Fibroblast of skin of scalp (primary cell): Measurements from ENCODE around the gene GNB2.

ENCODE experiments used
- DNase-seq: peaks from one replicate; pipeline ENCODE4 v3.0.0-alpha.2; 2013

GNB2 gene

DNA sequence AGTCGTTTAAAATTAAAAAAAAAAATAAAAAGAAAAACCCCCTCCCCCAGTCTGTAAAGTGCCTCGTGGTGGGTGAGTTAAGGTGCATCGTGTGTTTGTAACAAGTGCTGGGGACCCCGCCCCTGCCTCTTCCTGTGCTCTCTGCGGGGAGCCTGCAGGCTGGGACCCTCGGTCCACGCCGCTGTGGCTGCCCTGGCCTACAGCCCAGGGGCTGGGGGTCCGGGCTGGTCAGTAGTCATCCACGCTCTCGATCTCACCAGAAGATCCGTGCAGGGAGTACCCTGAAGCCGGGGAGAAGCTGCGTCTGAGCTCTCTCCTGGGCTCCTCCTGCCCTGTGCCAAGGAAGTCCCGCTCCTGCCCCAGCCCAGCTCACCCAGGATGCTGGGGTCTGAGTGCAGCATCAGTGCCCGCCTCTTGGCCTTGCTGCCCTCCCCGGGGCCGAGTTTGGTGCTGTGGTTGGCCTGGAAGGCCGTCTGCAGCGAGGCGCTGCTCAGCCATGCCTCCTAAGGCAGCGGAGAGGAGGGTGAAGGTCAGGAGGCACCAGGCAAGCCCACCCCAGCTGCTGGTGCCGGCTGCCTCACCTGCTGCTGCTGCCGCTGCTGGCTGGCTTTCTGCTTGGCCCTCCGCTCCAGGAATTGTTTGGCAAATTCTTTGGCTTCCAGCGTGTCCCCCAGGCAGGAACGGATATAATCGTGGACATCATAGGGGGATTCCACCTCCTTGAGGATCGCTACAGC, 8.1 kb downstream of the GNB2 start:
- no peak for DNase-seq

DNA sequence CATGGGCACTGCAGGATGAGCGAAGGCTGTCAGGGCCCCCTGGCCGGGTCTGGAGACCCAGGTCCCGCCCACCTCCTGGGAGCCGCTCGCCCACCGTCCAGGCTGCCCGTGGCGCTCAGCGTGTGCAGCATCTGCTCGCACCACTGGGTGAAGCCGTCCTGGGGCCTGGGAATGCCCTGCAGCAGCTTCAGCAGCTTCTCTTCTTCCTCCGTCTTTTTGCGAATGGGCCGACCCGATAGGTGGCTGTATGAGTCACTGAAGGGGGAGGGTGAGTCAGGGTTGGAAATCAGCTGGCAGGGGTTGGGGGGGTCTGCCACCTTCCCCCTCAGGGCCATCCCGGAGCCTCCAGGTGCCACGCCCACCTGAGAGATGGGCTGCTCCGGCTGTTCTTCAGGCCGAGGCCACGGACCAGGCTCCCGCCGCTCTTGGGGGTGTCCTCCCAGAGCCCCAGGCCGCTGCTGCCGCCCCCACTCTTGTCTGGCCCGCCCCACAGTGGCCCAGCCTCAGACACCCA, 8.7 kb downstream of the GNB2 start:
- peak; percentile 25 for DNase-seq

DNA sequence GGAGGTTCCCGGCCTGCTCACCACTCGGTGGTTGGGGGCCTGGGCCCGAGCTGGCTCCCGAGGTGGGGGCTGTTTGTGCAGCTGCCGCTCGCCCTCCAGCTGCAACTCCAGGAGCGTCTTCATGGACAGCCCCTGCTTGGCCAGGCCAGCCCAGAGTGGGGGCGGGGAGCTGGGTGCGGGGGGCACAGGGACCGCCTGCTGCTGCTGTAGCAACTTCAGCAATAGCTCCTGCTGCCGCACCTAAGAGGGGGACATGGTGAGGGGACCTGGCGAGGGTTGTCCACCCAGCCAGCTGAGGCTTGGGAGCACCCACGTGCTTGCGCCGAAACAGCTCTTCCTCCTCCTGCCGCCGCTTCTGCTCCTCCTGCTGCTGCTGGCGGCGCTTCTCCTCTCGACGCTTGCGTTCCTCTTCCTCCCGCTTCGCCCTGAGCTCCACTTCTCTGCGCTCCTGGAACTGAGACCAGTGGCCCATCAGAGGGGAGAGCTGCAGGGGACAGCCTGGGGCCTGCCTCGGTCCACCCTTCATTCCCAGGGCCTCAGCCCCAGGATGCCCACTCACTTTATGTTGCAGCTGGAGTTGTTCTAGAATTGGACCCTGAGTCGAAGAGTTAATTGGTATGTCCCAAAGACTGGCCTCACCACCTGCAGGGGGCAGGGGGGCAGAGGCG, 9.6 kb downstream of the GNB2 start:
- no peak for DNase-seq

DNA sequence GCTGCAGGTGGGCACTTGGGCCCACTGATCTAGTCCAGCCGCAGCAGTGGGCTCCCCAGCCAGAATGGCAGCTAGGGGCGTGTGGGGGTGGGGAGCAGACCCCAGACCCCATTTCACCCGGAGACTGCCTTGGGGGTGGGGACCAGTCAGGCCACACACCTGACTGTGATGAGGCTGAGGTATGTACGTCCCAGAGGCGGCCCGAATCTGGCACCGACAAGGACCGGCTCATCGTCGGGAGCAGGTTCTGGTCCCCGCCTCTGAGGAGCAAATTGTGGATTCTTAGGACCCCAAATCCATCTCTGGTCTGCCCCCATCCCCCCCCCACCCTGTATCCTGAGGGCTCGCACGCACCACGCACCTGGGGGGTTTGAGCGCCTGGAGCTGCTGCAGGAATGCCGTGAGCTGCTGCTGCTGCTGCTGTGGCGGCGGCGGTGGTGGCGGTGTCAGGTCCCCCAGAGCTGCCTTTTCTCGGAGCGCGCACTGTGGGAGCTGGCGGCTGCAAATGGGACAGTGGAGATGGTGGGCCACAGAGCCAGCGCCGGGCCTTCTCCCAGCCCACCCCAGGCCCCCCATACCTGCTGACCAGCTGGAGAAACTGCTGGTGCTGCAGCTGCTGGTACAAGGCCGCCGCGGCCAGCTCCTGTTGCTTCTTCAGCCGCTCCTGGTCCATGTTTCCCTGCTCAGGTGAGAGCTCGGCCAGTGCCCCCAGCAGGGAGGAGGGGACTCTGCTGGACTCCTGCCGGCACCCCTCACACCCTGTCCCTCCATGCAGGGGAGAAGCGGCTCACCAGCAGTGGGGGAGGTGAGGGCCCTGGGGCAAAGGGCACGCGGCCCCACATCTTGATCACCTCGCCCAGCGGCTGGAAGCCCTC, 10.4 kb downstream of the GNB2 start:
- no peak for DNase-seq

GRCh38 chr7:100684534-100685042, 11.0 kb downstream of the GNB2 start:
- DNase-seq = no peak

DNA sequence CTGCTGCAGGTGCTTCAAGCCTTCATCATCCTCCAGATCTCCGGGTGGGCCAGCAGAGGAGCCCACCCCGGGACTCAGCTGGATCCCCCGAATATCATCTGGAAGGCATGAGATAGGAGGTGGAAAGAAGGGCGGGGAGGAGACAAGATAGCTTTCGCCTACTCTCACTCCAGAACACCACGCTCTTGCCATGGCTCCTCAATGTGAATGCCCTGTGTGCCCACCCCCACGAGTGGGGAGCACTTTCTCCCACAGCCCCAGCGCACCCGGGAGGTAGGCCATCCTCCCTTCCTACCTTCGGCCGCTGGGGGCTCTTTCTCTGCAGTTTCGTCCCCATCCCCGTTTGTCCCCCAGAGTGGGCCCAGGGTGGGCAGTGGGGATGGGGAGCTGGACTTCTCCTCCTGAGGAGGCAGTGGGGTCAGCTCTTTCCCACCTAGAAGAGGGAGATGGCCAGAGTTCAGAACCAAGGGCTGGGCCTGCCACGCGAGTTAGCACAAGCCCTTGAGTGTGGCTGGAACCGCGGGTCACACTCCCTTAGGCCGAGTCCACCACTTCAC, 11.6 kb downstream of the GNB2 start:
- DNase-seq = no peak

- no peak for DNase-seq
These were observed 12.1 kb downstream of the GNB2 start for GRCh38 chr7:100685631-100686145.

DNA sequence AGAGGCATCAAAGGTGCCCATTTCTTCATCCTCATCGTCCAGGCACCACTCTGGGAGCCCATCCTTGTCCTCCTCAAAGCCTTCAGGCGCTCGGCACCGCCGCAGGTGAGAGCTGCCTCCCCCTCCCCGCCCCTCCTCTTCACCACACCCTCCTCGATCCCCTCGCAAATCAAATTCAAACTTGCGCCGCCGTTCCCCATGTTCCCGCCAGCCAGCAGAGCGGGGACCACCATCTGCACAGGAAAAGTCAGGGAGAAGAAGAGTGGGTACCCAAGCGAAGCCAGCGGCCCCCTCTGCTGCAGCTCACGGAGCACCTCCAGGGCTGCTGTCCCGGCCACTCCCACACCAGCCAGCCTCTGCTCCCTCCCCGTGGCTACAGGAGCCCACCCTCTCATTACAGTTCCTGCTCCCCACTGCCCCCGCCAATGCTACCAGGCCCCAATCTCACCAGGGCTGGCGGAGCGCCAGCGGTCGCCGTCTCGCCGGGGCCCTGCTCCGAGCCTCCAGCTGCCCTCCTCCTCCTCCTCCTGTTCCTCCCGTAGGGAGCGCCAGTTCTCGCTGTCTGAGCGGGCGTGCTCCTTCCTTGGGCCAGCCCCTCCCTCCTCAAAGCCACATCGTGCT, 12.8 kb downstream of the GNB2 start:
- DNase-seq = no peak

DNA sequence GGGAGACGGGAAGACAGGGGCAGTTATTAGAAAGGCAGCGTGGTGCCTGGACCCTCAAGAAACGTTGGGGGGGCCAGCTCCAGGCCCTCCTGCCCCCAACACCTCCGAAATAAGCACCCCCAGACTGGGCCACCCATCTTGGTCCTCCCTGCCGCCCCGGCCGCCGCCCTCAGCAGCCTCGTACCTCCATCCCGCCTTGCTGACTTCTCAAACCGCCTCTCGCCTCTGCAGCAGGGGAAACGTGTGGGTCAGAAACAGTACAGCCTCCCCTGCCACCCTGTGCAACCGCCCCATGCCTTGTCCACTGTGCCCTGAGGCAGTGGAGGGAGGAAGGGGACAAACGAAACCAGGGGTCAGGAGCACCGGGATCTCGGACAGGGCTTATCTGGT, 13.3 kb downstream of the GNB2 start:
- no peak for DNase-seq

DNA sequence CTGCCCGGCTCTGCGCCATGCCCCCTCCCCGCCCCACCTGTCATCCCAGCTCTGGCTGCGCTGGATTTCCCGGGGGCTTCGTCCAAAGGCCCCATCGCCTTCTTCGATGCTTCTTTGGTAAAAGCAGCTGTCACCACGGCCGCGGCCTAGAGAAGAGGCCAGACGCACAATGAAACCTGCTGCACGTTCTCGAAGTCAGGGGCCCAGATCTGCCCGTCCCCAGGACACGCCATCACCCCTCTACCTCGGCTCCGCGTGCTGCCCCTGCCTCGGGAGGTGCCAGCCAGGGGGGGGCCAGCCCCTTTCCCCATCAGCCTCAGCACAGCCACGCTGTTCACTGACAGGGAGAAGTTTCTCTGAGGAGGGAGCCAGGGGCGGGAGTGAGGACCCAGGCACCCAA, 13.7 kb downstream of the GNB2 start:
- no peak for DNase-seq

DNA sequence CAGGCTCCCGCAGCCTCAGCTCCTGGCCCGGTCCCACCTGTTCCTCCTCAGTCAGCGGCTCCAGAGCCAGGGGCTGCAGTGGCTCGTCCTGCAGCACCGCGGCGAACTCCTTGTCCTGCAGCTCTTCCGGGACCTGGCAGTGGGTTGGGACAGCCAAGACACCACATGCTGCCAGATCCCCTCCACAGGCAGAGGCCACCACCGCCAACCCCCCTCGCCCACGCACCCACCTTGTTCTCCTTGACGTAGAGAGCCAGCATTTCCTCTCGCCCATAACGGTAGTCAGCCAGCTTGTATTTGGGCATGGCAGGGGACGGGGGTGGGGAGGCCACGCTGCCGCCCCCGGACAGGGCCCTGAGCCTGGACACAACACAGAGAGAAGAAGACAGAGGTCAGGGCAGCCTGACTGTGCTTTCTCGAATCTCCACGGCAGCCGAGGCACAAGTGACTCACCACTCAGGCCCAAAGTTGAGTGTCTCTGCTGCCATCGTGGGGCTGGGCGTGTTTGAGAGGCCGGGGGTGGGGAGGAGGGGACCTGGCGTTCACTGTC, 14.3 kb downstream of the GNB2 start:
- no peak for DNase-seq

- no peak for DNase-seq
These were observed 14.9 kb downstream of the GNB2 start for GRCh38 chr7:100688326-100688860.

GRCh38 chr7:100689230-100690135, 15.9 kb downstream of the GNB2 start:
- no peak for DNase-seq

- peak; percentile 70 for DNase-seq
These were observed 18.4 kb downstream of the GNB2 start for GRCh38 chr7:100691676-100692577.

DNA sequence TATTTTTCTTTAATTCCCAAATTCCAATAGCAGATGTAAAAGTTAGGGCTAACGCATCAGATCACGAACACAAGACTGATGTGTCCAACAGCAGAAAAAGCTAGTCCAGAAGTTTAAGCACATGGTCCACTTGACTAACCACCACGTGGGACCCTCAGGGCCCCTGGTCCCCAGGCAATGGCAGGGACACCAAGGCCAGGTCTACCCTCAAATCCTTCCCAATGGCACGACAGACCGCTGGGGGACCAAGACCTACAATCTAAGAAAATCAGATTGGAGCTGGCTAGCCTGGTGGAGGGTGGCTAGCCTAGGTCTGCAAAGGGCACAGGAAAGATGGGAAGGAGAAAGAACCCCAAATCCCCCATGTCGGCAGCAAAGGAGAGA, 19.0 kb downstream of the GNB2 start:
- DNase-seq = no peak

DNA sequence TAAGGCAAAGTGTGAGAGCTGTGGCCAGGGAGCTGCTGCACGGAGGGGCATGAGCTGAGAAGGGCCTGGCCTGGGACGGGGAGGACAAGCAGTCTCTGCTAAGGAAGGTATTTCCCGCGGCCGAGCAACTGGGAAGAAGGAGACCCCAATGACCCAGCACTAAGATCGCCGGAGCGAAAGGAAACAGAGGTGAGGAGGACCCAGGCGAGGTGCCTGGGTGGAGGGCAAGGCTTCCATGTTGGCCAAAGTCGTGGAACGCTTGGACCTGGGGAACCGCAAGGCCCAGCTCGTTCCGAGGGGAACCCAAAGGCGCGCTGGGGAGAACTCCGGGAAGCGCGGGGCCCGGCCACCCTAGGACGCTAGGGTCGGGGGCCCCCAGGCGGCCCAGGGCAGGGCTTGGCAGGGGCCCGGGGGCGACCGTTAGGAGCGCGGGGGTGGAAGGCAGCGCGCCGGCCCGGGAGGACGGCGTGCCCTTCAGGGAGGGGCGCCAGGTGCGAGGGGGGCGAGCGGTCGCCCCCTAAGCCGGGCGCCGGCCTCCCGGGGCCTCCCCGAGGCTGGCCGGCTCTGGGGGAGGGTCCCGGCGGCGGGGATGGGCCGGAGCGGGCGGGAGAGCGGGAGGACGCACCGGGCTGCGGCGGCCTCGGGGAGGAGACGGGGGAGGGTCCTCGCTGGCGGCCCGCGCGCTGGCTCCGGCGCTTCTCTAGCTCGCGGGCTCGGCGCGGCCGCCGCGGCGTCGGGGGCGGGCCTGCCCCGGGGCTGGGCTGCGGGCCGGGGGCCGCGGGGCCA, 20.0 kb downstream of the GNB2 start:
- DNase-seq = no peak

GRCh38 chr7:100694098-100694745, 20.7 kb downstream of the GNB2 start, which contains the start of gene GIGYF1:
GIGYF1 (minus strand) TSS chr7:100694250; CDS start chr7:100688238, 6,012 bp downstream.
- DNase-seq = peak; percentile 74

DNA sequence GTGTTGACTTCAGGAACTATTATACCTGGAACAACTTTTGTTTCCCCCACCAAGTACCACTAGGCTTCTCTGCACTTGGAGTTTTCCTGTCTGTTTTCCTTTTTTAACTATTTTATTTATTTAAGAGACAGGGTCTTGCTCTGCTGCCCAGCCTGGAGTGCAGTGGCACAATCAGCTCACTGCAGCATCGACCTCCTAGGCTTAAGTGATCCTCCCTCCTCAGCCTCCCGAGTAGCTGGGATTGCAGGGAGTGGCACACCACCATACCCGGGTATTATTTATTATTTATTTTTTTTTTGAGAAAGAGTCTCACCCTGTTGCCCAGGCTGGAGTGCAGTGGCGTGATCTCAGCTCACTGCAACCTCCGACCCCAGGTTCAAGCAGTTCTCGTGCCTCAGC, 22.6 kb downstream of the GNB2 start:
- DNase-seq = no peak
